ENCODE measurements around the gene PRR32. TPM values are rescaled to one million over a fixed set of nuclear protein-coding genes. Genes with fewer than 3 reads are reported as not detected.
A peak's percentile ranks its signal among the peaks of the same experiment; 100 is the strongest.
"Not testable (repeated sequence)": the region's sequence is repeated elsewhere in the genome, so short reads cannot be mapped to it uniquely, and the experiment has no call there.

Gene PRR32
- total and polyA plus RNA-seq, 4 donors, result not detected

- no peak for TF ChIP-seq FOXA2 (IDR thresholded peaks at IDR 0.05)
- no peak for TF ChIP-seq HNF4G (IDR thresholded peaks at IDR 0.05)
- no peak for TF ChIP-seq MAX (IDR thresholded peaks at IDR 0.05)
- TF ChIP-seq HNF4A (conservative IDR thresholded peaks at IDR 0.05), result peak; percentile 47 to 54
- TF ChIP-seq RXRA (IDR thresholded peaks at IDR 0.05), result no peak
- no peak for TF ChIP-seq EGR1 (IDR thresholded peaks at IDR 0.05; ENCODE audit: low read depth in 2 of 2)
- Histone ChIP-seq H3K4me3 (ENCODE audit: low read depth in 1 of 3, low read length in 3 of 3) (no peak overlapping the region), H3K9ac (ENCODE audit: low read depth in 1 of 2, low read length in 2 of 2) (no peak overlapping the region), H3K27me3 (ENCODE audit: control insufficient read depth in 4 of 4, insufficient read depth in 4 of 4, low read length in 3 of 4) (no peaks in the 10 kb centered on the region), H3K27ac (ENCODE audit: low read depth in 1 of 2, low read length in 2 of 2) (no peak overlapping the region), H3K4me1 (ENCODE audit: control insufficient read depth in 4 of 4, insufficient read depth in 4 of 4, low read length in 3 of 4) (no peaks in the 10 kb centered on the region), H3K36me3 (ENCODE audit: control insufficient read depth in 4 of 4, insufficient read depth in 3 of 4, low read depth in 1 of 4, low read length in 3 of 4) (no peaks in the 10 kb centered on the region), H3K9me3 (ENCODE audit: control insufficient read depth in 4 of 4, low read length in 3 of 4) (no peaks in the 10 kb centered on the region)
- WGBS, result 75% methylated on average over 2 of the region's 2 CpGs
- no peak for DNase-seq (ENCODE audit: low spot score)
Observed at GRCh38 chrX:126785539-126785938, 34.0 kb upstream of the PRR32 start.

- no peak for DNase-seq (ENCODE audit: low spot score)
- Histone ChIP-seq H3K9ac (ENCODE audit: low read depth in 1 of 2, low read length in 2 of 2) (no peak overlapping the region), H3K4me1 (ENCODE audit: control insufficient read depth in 4 of 4, insufficient read depth in 4 of 4, low read length in 3 of 4) (no peaks in the 10 kb centered on the region), H3K9me3 (ENCODE audit: control insufficient read depth in 4 of 4, low read length in 3 of 4) (no peaks in the 10 kb centered on the region), H3K4me3 (ENCODE audit: low read depth in 1 of 3, low read length in 3 of 3) (no peak overlapping the region), H3K27me3 (ENCODE audit: control insufficient read depth in 4 of 4, insufficient read depth in 4 of 4, low read length in 3 of 4) (no peaks in the 10 kb centered on the region), H3K27ac (ENCODE audit: low read depth in 1 of 2, low read length in 2 of 2) (no peak overlapping the region), H3K36me3 (ENCODE audit: control insufficient read depth in 4 of 4, insufficient read depth in 3 of 4, low read depth in 1 of 4, low read length in 3 of 4) (no peaks in the 10 kb centered on the region)
- WGBS, result 92% methylated on average over 1 of the region's 1 CpG
- TF ChIP-seq JUND (IDR thresholded peaks at IDR 0.05) (no peak), YY1 (IDR thresholded peaks at IDR 0.05) (no peak)
- TF ChIP-seq, protein P1, sequence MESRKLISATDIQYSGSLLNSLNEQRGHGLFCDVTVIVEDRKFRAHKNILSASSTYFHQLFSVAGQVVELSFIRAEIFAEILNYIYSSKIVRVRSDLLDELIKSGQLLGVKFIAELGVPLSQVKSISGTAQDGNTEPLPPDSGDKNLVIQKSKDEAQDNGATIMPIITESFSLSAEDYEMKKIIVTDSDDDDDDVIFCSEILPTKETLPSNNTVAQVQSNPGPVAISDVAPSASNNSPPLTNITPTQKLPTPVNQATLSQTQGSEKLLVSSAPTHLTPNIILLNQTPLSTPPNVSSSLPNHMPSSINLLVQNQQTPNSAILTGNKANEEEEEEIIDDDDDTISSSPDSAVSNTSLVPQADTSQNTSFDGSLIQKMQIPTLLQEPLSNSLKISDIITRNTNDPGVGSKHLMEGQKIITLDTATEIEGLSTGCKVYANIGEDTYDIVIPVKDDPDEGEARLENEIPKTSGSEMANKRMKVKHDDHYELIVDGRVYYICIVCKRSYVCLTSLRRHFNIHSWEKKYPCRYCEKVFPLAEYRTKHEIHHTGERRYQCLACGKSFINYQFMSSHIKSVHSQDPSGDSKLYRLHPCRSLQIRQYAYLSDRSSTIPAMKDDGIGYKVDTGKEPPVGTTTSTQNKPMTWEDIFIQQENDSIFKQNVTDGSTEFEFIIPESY (IDR thresholded peaks at IDR 0.05), result no peak
Observed at GRCh38 chrX:126799059-126799458, 20.5 kb upstream of the PRR32 start.

- H3K4me3 ChIP-seq (ENCODE audit: low read depth in 1 of 3, low read length in 3 of 3); H3K9me3 ChIP-seq (ENCODE audit: control insufficient read depth in 4 of 4, low read length in 3 of 4); H3K9ac ChIP-seq (ENCODE audit: low read depth in 1 of 2, low read length in 2 of 2); H3K27me3 ChIP-seq (ENCODE audit: control insufficient read depth in 4 of 4, insufficient read depth in 4 of 4, low read length in 3 of 4); H3K4me1 ChIP-seq (ENCODE audit: control insufficient read depth in 4 of 4, insufficient read depth in 4 of 4, low read length in 3 of 4); H3K36me3 ChIP-seq (ENCODE audit: control insufficient read depth in 4 of 4, insufficient read depth in 3 of 4, low read depth in 1 of 4, low read length in 3 of 4); H3K27ac ChIP-seq (ENCODE audit: low read depth in 1 of 2, low read length in 2 of 2); DNase-seq (ENCODE audit: low spot score): not testable (repeated sequence)
- 78% methylated on average over 3 of the region's 3 CpGs for WGBS
Observed at GRCh38 chrX:126806784-126807183, 12.7 kb upstream of the PRR32 start.

- DNase-seq (ENCODE audit: low spot score), result no peak
- Histone ChIP-seq H3K9ac (ENCODE audit: low read depth in 1 of 2, low read length in 2 of 2) (no peak overlapping the region), H3K27me3 (ENCODE audit: control insufficient read depth in 4 of 4, insufficient read depth in 4 of 4, low read length in 3 of 4) (no peaks in the 10 kb centered on the region), H3K27ac (ENCODE audit: low read depth in 1 of 2, low read length in 2 of 2) (no peak overlapping the region), H3K36me3 (ENCODE audit: control insufficient read depth in 4 of 4, insufficient read depth in 3 of 4, low read depth in 1 of 4, low read length in 3 of 4) (no peaks in the 10 kb centered on the region), H3K4me3 (ENCODE audit: low read depth in 1 of 3, low read length in 3 of 3) (no peak overlapping the region), H3K9me3 (ENCODE audit: control insufficient read depth in 4 of 4, low read length in 3 of 4) (no peaks in the 10 kb centered on the region), H3K4me1 (ENCODE audit: control insufficient read depth in 4 of 4, insufficient read depth in 4 of 4, low read length in 3 of 4) (no peaks in the 10 kb centered on the region)
- 34% methylated on average over 1 of the region's 1 CpG for WGBS
- no peak for TF ChIP-seq SP1 (IDR thresholded peaks at IDR 0.05)
- TF ChIP-seq JUND (IDR thresholded peaks at IDR 0.05), result no peak
- no peak for TF ChIP-seq NR2F2 (IDR thresholded peaks at IDR 0.05)
- TF ChIP-seq YY1 (IDR thresholded peaks at IDR 0.05), result no peak
- no peak for TF ChIP-seq FOXA1 (IDR thresholded peaks at IDR 0.05)
- TF ChIP-seq, protein P1 (IDR thresholded peaks at IDR 0.05), result no peak
- TF ChIP-seq, protein P2, sequence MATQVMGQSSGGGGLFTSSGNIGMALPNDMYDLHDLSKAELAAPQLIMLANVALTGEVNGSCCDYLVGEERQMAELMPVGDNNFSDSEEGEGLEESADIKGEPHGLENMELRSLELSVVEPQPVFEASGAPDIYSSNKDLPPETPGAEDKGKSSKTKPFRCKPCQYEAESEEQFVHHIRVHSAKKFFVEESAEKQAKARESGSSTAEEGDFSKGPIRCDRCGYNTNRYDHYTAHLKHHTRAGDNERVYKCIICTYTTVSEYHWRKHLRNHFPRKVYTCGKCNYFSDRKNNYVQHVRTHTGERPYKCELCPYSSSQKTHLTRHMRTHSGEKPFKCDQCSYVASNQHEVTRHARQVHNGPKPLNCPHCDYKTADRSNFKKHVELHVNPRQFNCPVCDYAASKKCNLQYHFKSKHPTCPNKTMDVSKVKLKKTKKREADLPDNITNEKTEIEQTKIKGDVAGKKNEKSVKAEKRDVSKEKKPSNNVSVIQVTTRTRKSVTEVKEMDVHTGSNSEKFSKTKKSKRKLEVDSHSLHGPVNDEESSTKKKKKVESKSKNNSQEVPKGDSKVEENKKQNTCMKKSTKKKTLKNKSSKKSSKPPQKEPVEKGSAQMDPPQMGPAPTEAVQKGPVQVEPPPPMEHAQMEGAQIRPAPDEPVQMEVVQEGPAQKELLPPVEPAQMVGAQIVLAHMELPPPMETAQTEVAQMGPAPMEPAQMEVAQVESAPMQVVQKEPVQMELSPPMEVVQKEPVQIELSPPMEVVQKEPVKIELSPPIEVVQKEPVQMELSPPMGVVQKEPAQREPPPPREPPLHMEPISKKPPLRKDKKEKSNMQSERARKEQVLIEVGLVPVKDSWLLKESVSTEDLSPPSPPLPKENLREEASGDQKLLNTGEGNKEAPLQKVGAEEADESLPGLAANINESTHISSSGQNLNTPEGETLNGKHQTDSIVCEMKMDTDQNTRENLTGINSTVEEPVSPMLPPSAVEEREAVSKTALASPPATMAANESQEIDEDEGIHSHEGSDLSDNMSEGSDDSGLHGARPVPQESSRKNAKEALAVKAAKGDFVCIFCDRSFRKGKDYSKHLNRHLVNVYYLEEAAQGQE (IDR thresholded peaks at IDR 0.05), result no peak
- TF ChIP-seq TAF1 (conservative IDR thresholded peaks at IDR 0.05), result no peak
- TF ChIP-seq ATF3 (IDR thresholded peaks at IDR 0.05), result no peak
Observed at GRCh38 chrX:126815806-126816205, 3.7 kb upstream of the PRR32 start.
